ENCODE results near the gene LYL1. TPM values are rescaled to one million over a fixed set of nuclear protein-coding genes. Genes with fewer than 3 reads are reported as not detected.
A peak's percentile ranks its signal among the peaks of the same experiment; 100 is the strongest.

The LYL1 gene
- total RNA-seq, 1 donor from 2014 or later = 3.3 TPM

DNA sequence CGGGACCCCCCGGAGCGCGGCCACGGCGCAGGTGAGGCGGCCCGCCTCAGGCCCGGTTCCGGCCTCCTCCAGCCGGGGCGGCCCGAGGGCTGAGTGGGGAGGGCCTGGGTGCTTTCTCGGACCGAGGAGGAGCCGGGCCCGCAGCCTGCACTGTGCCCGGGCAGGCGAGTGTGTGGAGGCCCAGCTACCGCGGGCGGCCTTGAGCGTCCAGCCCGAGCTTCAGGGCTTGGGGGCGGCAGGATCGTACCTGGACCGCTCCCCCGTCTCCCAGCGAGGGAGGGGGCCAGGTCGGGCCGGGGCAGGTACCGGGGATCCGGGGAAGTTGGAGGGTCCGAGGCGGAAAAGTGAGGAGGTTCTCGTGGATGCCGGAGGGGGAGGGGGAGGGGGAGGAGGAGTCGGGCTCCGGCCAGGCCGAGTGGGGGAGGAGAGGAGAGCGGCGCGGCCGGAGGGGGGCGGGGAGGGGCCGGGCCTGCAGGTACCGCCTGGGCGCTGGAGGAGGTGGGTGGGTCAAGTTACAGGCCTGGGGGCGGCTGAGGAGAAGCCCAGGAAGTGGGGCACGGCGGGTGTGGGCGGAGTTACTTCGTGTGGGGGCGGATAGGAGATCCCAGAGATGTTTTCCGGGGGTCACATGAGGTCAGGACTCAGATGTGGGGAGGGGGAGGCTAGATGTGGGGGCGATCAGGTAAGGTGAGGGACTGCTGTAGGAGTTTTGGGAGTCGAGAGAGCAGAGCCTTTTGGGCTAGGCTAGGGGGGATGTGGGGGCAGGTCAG, 16.0 kb upstream of the LYL1 start:
- H3K36me3 ChIP-seq (ENCODE audit: control insufficient read depth, insufficient read depth, low read length) = no peaks in the 10 kb centered on the region
- peak overlapping the region; percentile 97 for H3K4me3 ChIP-seq (ENCODE audit: low read depth, low read length)
- no peaks in the 10 kb centered on the region for H3K27me3 ChIP-seq (ENCODE audit: control insufficient read depth, insufficient read depth, low read length)
- TF ChIP-seq CTCF (IDR thresholded peaks at IDR 0.05; ENCODE audit: insufficient read depth, low read length, poor library complexity, severe bottlenecking) = no peak
- DNase-seq (ENCODE audit: low read depth) = no peak

DNA sequence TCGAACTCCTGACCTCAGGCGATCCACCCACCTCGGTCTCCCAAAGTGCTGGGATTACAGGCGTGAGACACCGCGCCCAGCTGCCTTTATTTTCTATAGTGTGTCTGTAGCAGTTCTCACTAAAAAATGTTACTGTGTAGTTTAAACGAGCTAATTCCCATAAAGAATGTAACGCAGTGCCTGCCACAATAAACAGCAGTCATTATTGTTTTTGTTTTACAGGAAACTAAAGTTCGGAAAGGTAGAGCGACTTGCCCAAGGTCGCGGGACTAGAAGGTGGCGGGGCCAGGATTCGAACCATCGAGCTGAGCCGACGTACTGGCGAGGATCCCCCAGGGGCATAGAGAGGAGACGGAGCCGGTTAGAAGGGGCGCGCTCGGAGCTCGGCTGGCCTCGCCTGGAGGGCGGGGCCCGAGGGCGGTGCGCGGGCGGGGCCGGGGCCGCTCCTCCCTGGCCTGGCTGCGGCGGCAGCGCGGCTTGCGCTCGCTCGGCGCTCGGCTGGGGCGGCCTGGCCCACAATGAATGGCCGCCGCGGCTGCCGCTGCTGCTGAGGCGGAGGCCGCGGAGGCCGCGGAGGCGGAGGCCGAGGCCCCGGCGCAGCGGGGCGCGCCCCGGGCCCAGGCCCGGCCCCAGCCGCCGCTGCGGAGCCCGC, 15.2 kb upstream of the LYL1 start, which contains the start of gene NACC1:
Gene NACC1 (plus strand): TSS at position 493 of the 652 bp plus-strand sequence. CDS start 16,944 bp downstream, outside the sequence.
- Histone ChIP-seq H3K4me3 (ENCODE audit: low read depth, low read length) (peak within 1 kb of the TSS; percentile 97), H3K36me3 (ENCODE audit: control insufficient read depth, insufficient read depth, low read length) (no peaks in the 10 kb centered on the region), H3K27me3 (ENCODE audit: control insufficient read depth, insufficient read depth, low read length) (no peaks in the 10 kb centered on the region)
- DNase-seq (ENCODE audit: low read depth) = peak; percentile 39
- no peak for TF ChIP-seq CTCF (IDR thresholded peaks at IDR 0.05; ENCODE audit: insufficient read depth, low read length, poor library complexity, severe bottlenecking)

GRCh38 chr19:13117176-13117771, 14.6 kb upstream of the LYL1 start:
- DNase-seq (ENCODE audit: low read depth) = no peak
- Histone ChIP-seq H3K36me3 (ENCODE audit: control insufficient read depth, insufficient read depth, low read length) (no peaks in the 10 kb centered on the region), H3K4me3 (ENCODE audit: low read depth, low read length) (peak overlapping the region; percentile 82), H3K27me3 (ENCODE audit: control insufficient read depth, insufficient read depth, low read length) (no peaks in the 10 kb centered on the region)
- no peak for TF ChIP-seq CTCF (IDR thresholded peaks at IDR 0.05; ENCODE audit: insufficient read depth, low read length, poor library complexity, severe bottlenecking)

DNA sequence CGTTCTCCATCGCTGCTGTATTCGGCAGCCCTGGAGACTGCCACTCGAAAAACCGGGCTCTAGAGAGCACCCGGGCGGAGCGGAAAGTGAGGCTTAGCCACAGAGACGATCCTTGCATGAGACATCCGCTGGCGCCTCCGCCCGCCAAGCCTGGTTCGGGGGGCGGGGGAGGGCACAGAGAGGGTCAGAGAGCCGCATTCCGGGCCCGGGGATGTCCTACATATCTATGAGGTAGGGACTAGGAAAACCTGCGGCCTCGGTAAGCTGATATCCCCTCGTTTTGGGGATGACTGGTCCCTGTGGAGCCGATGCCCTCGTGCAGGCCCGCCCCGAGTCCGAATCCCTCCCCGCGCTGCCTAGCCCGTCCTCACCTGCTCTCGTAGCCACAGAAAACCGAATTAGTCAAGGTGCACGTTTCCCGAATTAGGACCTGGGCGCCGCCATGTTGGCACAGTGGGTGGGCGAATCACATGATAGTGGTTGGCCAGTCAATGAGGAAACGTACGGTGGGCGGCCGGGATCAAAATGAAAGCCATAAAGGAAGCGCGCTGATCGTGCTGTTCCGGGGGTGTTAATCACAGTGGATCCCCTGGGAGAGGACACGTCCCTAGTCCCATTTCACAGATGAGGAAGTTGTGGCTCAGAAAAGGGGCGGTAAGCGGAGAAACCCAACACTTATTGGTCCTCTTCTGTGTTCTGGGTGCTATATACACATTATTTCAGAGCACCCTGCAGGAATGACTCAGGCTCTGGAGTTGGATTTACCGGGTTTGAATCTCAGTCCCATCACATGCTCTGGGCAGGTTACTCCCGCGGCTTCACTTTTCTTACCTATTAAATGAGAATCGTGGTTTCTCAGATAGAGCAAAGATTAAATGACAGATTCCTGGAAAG, 13.9 kb upstream of the LYL1 start, which contains the start of gene TRMT1:
Gene TRMT1 (minus strand): TSS at position 459 of the 894 bp plus-strand sequence. CDS start 341 bp downstream, at position 118.
- Histone ChIP-seq H3K36me3 (ENCODE audit: control insufficient read depth, insufficient read depth, low read length) (no peaks in the 10 kb centered on the region), H3K4me3 (ENCODE audit: low read depth, low read length) (peak within 1 kb of the TSS; percentile 82), H3K27me3 (ENCODE audit: control insufficient read depth, insufficient read depth, low read length) (no peaks in the 10 kb centered on the region)
- peak; percentile 72 for DNase-seq (ENCODE audit: low read depth)
- TF ChIP-seq CTCF (IDR thresholded peaks at IDR 0.05; ENCODE audit: insufficient read depth, low read length, poor library complexity, severe bottlenecking) = no peak

DNA sequence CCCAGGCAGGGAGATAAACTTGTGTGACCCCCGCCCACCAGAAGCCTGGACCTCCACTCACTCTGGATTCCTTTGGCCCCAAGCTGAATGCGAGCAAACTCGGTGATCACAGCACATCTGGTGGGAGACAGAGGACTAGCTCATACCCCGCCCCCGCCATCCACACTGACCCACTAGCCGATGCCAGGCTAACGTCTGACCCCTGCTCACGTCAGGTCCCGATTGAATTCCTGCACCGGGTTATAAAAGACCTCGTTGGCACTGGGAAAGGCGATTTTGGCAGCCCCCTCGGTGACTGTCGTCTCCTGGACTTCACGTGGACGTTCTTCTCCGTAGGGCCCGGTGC, 13.3 kb upstream of the LYL1 start:
- no peaks in the 10 kb centered on the region for H3K36me3 ChIP-seq (ENCODE audit: control insufficient read depth, insufficient read depth, low read length)
- DNase-seq (ENCODE audit: low read depth) = no peak

More for the DNA sequence above, 13.3 kb upstream of the LYL1 start:
- no peak for TF ChIP-seq CTCF (IDR thresholded peaks at IDR 0.05; ENCODE audit: insufficient read depth, low read length, poor library complexity, severe bottlenecking)
- H3K4me3 ChIP-seq (ENCODE audit: low read depth, low read length) = peak overlapping the region; percentile 82
- no peaks in the 10 kb centered on the region for H3K27me3 ChIP-seq (ENCODE audit: control insufficient read depth, insufficient read depth, low read length)

Data from kidney epithelial cell (primary cell).